Breast epithelium (tissue), 3 donors: ENCODE results near the gene C19orf25.

Source experiments
- POLR2A ChIP-seq: fragments of 450-650 bp; IDR thresholded peaks from one replicate; pipeline ENCODE4 v1.6.1; 2016; ENCODE audit warnings: antibody characterized with exemption, mild to moderate bottlenecking, moderate library complexity
- POLR2AphosphoS5 ChIP-seq, 3 donors: sonication (generic); formaldehyde crosslinking; IDR thresholded peaks; one replicate each; pipeline ENCODE4 v1.6.1; 2017; ENCODE audit warnings: antibody characterized with exemption in 3 of 3
- TF ChIP-seq, protein P1 (sequence below), 3 donors: fragments of 450-650 bp; IDR thresholded peaks; one replicate each; pipeline ENCODE4 v1.5.1; 2016 to 2017; ENCODE audit warnings: antibody characterized with exemption in 3 of 3, mild to moderate bottlenecking in 3 of 3, moderate library complexity in 3 of 3

GRCh38 chr19:1522838-1523237, 43.8 kb upstream of the C19orf25 start:
- TF ChIP-seq, protein P1, sequence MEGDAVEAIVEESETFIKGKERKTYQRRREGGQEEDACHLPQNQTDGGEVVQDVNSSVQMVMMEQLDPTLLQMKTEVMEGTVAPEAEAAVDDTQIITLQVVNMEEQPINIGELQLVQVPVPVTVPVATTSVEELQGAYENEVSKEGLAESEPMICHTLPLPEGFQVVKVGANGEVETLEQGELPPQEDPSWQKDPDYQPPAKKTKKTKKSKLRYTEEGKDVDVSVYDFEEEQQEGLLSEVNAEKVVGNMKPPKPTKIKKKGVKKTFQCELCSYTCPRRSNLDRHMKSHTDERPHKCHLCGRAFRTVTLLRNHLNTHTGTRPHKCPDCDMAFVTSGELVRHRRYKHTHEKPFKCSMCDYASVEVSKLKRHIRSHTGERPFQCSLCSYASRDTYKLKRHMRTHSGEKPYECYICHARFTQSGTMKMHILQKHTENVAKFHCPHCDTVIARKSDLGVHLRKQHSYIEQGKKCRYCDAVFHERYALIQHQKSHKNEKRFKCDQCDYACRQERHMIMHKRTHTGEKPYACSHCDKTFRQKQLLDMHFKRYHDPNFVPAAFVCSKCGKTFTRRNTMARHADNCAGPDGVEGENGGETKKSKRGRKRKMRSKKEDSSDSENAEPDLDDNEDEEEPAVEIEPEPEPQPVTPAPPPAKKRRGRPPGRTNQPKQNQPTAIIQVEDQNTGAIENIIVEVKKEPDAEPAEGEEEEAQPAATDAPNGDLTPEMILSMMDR (IDR thresholded peaks at IDR 0.05), result no peak
- TF ChIP-seq POLR2A (no peak), POLR2AphosphoS5 (IDR thresholded peaks at IDR 0.05) (no peak)
